ENCODE results near the gene RNF157.

GRCh38 chr17:76142585-76143041, 97.7 kb downstream of the RNF157 start:
- TF ChIP-seq POLR2AphosphoS5 (IDR thresholded peaks at IDR 0.05): no peak
- TF ChIP-seq CTCF (IDR thresholded peaks at IDR 0.05): no peak

All from transverse colon (tissue), 4 donors.